ENCODE data around the gene DNASE1L3.

DNASE1L3 gene

DNA sequence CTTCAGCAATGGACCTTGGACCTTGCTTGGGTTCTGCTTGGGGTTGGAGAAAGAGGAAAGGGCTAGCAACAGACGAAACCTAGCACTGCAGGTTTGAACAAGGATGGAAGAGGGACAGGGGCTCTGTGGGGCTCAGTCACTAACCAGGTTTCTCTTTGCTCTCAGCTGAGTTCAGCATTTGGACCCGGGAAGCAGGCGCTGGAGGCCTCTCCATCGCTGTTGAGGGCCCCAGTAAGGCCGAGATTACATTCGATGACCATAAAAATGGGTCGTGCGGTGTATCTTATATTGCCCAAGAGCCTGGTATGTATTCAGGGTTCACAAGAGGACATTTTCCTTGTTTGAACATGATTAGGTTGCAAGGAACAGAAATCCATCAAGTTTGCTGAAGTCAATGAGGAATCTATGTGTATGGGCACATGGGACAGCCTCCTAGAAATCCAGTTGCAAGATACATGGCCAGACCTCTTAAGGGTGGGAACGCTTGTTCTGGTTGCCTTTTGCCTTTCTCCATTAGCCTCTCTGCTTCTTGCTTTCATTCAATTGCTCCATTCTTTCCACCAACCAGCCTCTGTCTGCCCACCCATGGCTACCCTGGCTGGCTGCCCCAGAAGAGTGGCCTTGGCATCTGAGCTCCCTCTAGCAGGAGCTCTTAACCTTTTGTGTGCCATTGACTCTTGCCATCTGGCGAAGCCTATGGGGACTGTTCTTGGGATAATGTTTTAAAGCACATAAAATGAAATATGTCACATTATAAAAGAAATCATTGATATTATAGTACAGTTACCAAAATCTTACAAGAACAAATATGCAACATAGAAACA is 55.9 kb downstream of the DNASE1L3 start:
- no peak for DNase-seq

DNA sequence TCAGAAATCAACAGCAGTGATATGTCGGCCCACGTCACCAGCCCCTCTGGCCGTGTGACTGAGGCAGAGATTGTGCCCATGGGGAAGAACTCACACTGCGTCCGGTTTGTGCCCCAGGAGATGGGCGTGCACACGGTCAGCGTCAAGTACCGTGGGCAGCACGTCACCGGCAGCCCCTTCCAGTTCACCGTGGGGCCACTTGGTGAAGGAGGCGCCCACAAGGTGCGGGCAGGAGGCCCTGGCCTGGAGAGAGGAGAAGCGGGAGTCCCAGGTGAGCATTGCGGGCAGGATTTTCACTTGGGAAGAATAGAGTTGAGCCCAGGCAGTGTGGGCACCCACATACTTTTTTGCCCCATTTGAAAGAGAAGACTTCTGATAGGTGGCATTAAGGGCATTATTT is 57.4 kb downstream of the DNASE1L3 start:
- DNase-seq: no peak

GRCh38 chr3:58152225-58153015 is 58.4 kb downstream of the DNASE1L3 start:
- DNase-seq: no peak

DNA sequence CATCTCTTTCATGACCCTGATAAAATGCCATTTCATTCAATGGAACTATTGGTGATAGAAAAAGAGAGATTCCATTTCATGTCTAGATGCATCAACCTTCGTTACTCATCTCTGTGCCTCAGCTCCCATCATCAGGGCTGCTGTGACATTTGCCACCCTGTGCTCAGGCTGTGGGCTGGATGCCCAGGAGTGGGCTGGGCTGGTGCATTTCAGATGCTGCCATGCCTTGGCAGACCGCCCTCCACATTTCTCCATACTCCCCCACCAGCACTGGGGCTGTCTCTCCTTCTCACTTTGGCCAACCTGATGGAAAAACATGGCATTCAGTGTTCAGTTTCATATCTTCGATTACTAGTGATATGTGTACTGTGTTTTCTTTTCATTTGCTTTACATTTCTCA is 59.1 kb downstream of the DNASE1L3 start:
- DNase-seq: no peak

GRCh38 chr3:58150810-58151199 is 60.0 kb downstream of the DNASE1L3 start:
- no peak for DNase-seq

DNA sequence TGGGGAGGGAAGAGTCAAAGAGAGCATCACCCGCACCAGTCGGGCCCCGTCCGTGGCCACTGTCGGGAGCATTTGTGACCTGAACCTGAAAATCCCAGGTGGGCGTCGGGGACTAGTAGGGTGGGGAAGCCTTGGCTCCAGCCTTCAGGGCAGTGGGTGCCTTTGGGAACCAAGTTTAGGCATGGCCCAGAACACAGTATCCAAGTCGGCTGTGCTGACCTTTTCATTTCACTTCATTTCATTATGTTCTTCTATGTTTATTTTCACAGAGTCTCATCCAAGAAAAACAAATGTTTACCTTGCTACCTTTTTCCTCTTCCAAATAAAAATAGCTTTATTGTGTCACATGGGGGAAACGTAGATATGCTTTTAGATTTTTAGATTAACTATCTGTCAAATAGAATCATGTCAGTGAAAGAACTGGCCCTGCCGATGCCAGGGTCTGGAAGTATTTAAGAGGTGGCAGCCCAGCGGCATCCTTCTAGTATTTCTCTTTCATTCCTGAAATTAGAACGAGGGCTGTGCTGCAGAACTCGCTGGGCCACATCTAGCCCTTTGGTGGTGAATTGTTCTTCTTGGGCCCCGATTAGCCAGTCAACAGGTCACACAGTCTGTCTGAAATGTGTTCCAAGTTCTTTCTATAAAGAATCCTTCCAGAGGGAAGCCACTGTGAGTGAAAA is 60.5 kb downstream of the DNASE1L3 start:
- no peak for DNase-seq

DNA sequence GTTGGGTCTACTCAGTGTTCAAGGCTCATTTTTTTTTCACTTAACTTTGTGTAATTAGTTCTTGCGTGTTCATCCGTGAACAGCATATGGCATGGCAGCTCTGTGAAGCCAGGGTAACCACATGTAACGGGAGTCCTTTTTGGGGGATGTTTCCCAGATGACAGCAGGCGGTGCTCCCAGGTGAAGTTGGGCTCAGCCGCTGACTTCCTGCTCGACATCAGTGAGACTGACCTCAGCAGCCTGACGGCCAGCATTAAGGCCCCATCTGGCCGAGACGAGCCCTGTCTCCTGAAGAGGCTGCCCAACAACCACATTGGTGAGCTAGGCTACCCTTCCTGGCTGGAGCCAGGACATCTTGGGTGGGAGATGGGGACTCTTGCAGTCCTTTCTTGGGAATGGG is 62.7 kb downstream of the DNASE1L3 start:
- DNase-seq: no peak

DNA sequence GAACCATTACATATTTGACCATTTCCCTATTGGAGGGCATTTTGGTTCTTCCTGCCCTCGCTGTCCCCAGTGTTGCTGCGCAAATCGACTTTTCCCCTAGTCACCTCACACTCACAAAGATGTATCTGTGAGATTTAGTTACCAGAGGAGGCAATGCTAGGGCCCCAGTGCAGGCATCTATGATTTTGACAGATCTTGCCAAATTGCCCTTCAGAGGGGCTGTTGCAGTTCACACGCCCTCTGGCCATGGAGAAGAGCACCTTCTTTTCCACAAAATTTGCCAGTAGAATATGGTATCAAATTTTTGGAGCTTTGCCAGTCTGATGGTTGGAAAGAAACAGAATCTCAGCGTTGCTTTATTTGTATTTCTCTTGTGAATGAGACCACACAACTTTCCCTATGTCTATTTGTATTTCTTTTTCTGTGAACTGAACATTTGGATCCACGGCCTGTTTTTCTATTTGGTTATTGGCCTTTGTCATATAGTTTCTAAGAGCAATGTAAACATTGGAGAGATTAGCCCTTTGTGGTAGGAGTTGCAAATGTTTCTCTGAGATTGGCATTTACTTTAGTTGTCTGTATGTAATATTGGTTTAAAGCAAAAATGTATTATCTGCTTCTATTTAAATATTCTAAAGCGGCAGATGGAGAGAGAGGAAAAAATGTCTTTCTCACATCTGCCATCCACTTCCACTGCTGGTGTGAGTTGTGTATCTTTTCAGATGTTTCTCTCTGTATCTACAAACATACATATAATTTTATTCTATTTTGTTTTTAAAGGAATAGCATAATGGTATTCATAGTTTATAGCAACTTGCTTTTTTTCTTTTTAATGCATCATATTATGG is 66.1 kb downstream of the DNASE1L3 start:
- no peak for DNase-seq

DNA sequence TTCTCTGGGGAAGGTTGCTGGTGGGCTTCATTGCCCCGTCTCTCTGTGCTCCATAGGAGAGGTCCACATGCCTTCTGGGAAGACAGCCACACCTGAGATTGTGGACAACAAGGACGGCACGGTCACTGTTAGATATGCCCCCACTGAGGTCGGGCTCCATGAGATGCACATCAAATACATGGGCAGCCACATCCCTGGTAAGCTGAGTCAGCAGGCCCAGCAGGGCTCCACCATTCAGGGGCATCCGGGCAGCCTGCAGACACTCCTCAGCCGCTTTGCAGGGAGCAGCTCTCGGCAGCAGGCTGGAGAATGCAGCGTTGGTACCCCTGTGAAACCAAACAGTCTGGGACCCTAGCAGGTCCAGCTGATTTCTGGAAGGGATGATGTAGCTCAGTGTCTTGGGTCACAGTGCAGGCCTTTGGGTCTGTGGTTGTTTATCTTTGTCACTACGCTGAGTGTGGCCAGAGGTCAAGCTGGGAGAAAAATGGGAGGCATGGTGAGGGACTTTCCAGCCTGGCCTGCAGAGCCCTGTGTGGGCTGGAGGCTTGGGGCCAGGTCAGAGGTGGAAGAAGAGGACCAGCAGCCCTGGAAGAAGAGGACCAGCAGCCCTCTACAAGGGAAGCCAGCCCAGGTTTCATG is 67.2 kb downstream of the DNASE1L3 start:
- DNase-seq: no peak

All from MV-4-11 (cell line).